Measurements from ENCODE around the gene PLCH1.

Gene PLCH1

GRCh38 chr3:155676252-155676981, 68.5 kb downstream of the PLCH1 start:
- DNase-seq: no peak

GRCh38 chr3:155675094-155675493, 69.8 kb downstream of the PLCH1 start:
- DNase-seq: no peak

- no peak for DNase-seq
Observed at GRCh38 chr3:155673421-155673820, 71.5 kb downstream of the PLCH1 start.

- no peak for DNase-seq
Observed at GRCh38 chr3:155670335-155670734, 74.5 kb downstream of the PLCH1 start.

GRCh38 chr3:155667988-155668387, 76.9 kb downstream of the PLCH1 start:
- DNase-seq: no peak

- no peak for DNase-seq
Observed at GRCh38 chr3:155664925-155665695, 79.8 kb downstream of the PLCH1 start.

GRCh38 chr3:155663467-155664212, 81.2 kb downstream of the PLCH1 start:
- no peak for DNase-seq

GRCh38 chr3:155661760-155662159, 83.1 kb downstream of the PLCH1 start:
- no peak for DNase-seq

- DNase-seq: no peak
Observed at GRCh38 chr3:155661042-155661441, 83.8 kb downstream of the PLCH1 start.

GRCh38 chr3:155658671-155659261, 86.1 kb downstream of the PLCH1 start:
- no peak for DNase-seq

GRCh38 chr3:155658006-155658405, 86.9 kb downstream of the PLCH1 start:
- DNase-seq: no peak

- no peak for DNase-seq
Observed at GRCh38 chr3:155657161-155657560, 87.7 kb downstream of the PLCH1 start.

GRCh38 chr3:155656466-155656865, 88.4 kb downstream of the PLCH1 start:
- DNase-seq: no peak

- no peak for DNase-seq
Observed at GRCh38 chr3:155651489-155652218, 93.2 kb downstream of the PLCH1 start.

GRCh38 chr3:155648013-155648591, 96.8 kb downstream of the PLCH1 start:
- DNase-seq: no peak

GRCh38 chr3:155647206-155647605, 97.7 kb downstream of the PLCH1 start:
- DNase-seq: no peak

- no peak for DNase-seq
Observed at GRCh38 chr3:155646669-155647068, 98.2 kb downstream of the PLCH1 start.

- no peak for DNase-seq
Observed at GRCh38 chr3:155646128-155646527, 98.7 kb downstream of the PLCH1 start.

- no peak for DNase-seq
Observed at GRCh38 chr3:155643581-155644165, 101.2 kb downstream of the PLCH1 start.

- DNase-seq: no peak
Observed at GRCh38 chr3:155641956-155642355, 102.9 kb downstream of the PLCH1 start.

- no peak for DNase-seq
Observed at GRCh38 chr3:155640098-155640497, 104.8 kb downstream of the PLCH1 start.

Data from right forelimb (tissue), 1 donor.